ENCODE results near the gene MAML2. TPM values are rescaled to one million over a fixed set of nuclear protein-coding genes. Genes with fewer than 3 reads are reported as not detected.

MAML2 gene
- total and polyA plus RNA-seq, 9 of the 15 experiments (the other 6 are each of a cell fraction or from before 2014, with no cell fraction given), result 0.79 to 6.8 (median 4.8) TPM

GRCh38 chr11:96290031-96290430 is 53.0 kb downstream of the MAML2 start:
- H4K20me1 ChIP-seq (replicated peaks; ENCODE audit: control insufficient read depth, insufficient read depth, low read length), result no peaks in the 10 kb centered on the region
- ATAC-seq, result no peak
- no peaks in the 10 kb centered on the region; the same call in 2 of the 3 replicates for H3K79me2 ChIP-seq (ENCODE audit: control insufficient read depth, insufficient read depth, low read length)
- 73% methylated on average over 1 of the region's 1 CpG for WGBS (ENCODE audit: insufficient coverage, low coverage, missing lambda C conversion rate)
- H3K27me3 ChIP-seq (ENCODE audit: control insufficient read depth in 2 of 2, insufficient read depth in 2 of 2, low read length in 2 of 2), result no peaks in the 10 kb centered on the region
- H2AFZ ChIP-seq (ENCODE audit: low read depth, low read length), result no peak overlapping the region
- in situ Hi-C loops (cut with MboI), result no loop called here
- intact Hi-C loops (cut with micrococcal nuclease), result loop anchor here (5.0 kb wide), 1 partner anchor 52 kb away; the partner anchor contains the start of gene MAML2
- H3K36me3 ChIP-seq (ENCODE audit: control insufficient read depth, insufficient read depth, low read length), result no peaks in the 10 kb centered on the region
- CTCF ChIA-PET (ENCODE audit: low intra/inter-chr PET ratio), result no interaction called here
- H3K4me3 ChIP-seq, result no peak overlapping the region
- H3K9me3 ChIP-seq (replicated peaks; ENCODE audit: control insufficient read depth, insufficient read depth, low read depth, low read length), result no peaks in the 10 kb centered on the region
- H3K4me1 ChIP-seq (replicated peaks in 1 of 2; ENCODE audit: control insufficient read depth in 2 of 2, insufficient read depth in 2 of 2, low read length in 2 of 2), result peaks cover 0 to 6% of the 10 kb centered on the region in 2 experiments; a peak in 2 of 5 replicates
- no peak for FAIRE-seq
- POLR2A ChIA-PET, result interaction anchor here (0.9 kb wide), 1 partner anchor 21 kb away, joined by 3 read pairs; no protein-coding TSS in a partner anchor
- BruUV-seq (replicated peaks), result no TSS peak
- TF ChIP-seq TRIM24 (IDR thresholded peaks at IDR 0.05) (no peak), CREM (IDR thresholded peaks at IDR 0.05; ENCODE audit: low read depth) (no peak), CBFA2T2 (conservative IDR thresholded peaks at IDR 0.05) (no peak)
- H3K9me1 ChIP-seq (ENCODE audit: control insufficient read depth, insufficient read depth, low read length), result no peaks in the 10 kb centered on the region
- H3K9ac ChIP-seq (ENCODE audit: insufficient read depth in 1 of 2, low read depth in 2 of 2, low read length in 2 of 2), result no peak overlapping the region
- no peak for DNase-seq (ENCODE audit: extremely low read depth in 1 of 4, low spot score in 3 of 4)
- H3K4me2 ChIP-seq (ENCODE audit: insufficient read depth, low read length), result no peak overlapping the region
- H3K27ac ChIP-seq (ENCODE audit: extremely low read depth, low read depth, low read length), result no peak overlapping the region

GRCh38 chr11:96288915-96289314 is 54.1 kb downstream of the MAML2 start:
- 97% methylated on average over 3 of the region's 3 CpGs for WGBS (ENCODE audit: insufficient coverage, low coverage, missing lambda C conversion rate)
- peaks cover 0 to 3% of the 10 kb centered on the region in 2 experiments; a peak in 1 of 5 replicates for H3K4me1 ChIP-seq (replicated peaks in 1 of 2; ENCODE audit: control insufficient read depth in 2 of 2, insufficient read depth in 2 of 2, low read length in 2 of 2)
- H3K79me2 ChIP-seq (ENCODE audit: control insufficient read depth, insufficient read depth, low read length), result no peaks in the 10 kb centered on the region; the same call in 2 of the 3 replicates
- ATAC-seq, result no peak
- in situ Hi-C loops (cut with MboI) (no loop called here), intact Hi-C loops (cut with micrococcal nuclease) (no loop called here)
- no TSS peak for BruUV-seq (replicated peaks)
- H2AFZ ChIP-seq (ENCODE audit: low read depth, low read length), result no peak overlapping the region
- no peak overlapping the region for H3K27ac ChIP-seq (ENCODE audit: extremely low read depth, low read depth, low read length)
- H3K4me3 ChIP-seq, result no peak overlapping the region
- ChIA-PET POLR2A (no interaction called here), CTCF (ENCODE audit: low intra/inter-chr PET ratio) (no interaction called here)
- H3K4me2 ChIP-seq (ENCODE audit: insufficient read depth, low read length), result no peak overlapping the region
- H3K9ac ChIP-seq (ENCODE audit: insufficient read depth in 1 of 2, low read depth in 2 of 2, low read length in 2 of 2), result no peak overlapping the region
- H3K9me3 ChIP-seq (replicated peaks; ENCODE audit: control insufficient read depth, insufficient read depth, low read depth, low read length), result no peaks in the 10 kb centered on the region
- H3K27me3 ChIP-seq (ENCODE audit: control insufficient read depth in 2 of 2, insufficient read depth in 2 of 2, low read length in 2 of 2), result no peaks in the 10 kb centered on the region
- FAIRE-seq, result no peak
- H3K9me1 ChIP-seq (ENCODE audit: control insufficient read depth, insufficient read depth, low read length), result no peaks in the 10 kb centered on the region
- H4K20me1 ChIP-seq (replicated peaks; ENCODE audit: control insufficient read depth, insufficient read depth, low read length), result no peaks in the 10 kb centered on the region
- no peaks in the 10 kb centered on the region for H3K36me3 ChIP-seq (ENCODE audit: control insufficient read depth, insufficient read depth, low read length)
- DNase-seq (ENCODE audit: extremely low read depth in 1 of 4, low spot score in 3 of 4), result no peak
- TF ChIP-seq ZNF165 (CRISPR knock-in tag; IDR thresholded peaks at IDR 0.05; ENCODE audit: borderline replicate concordance), result no peak
- no peak for TF ChIP-seq CBFA2T3 (IDR thresholded peaks at IDR 0.05)
- no peak for TF ChIP-seq NELFE (IDR thresholded peaks at IDR 0.05; ENCODE audit: insufficient read depth, insufficient read length)
- no peak for TF ChIP-seq SRSF3 (IDR thresholded peaks at IDR 0.05; ENCODE audit: insufficient read depth, low read length)
- TF ChIP-seq ZBTB5 (IDR thresholded peaks at IDR 0.05), result no peak
- TF ChIP-seq MCM2 (IDR thresholded peaks at IDR 0.05; ENCODE audit: low read depth), result no peak
- TF ChIP-seq ZNF311 (CRISPR knock-in tag; IDR thresholded peaks at IDR 0.05), result no peak
- TF ChIP-seq SUPT5H (IDR thresholded peaks at IDR 0.05), result no peak
- no peak for TF ChIP-seq NCOA4 (IDR thresholded peaks at IDR 0.05; ENCODE audit: partially characterized antibody)
- no peak for TF ChIP-seq SNAPC5 (CRISPR knock-in tag; IDR thresholded peaks at IDR 0.05)
- no peak for TF ChIP-seq ELF4 (CRISPR knock-in tag; IDR thresholded peaks at IDR 0.05)
- no peak for TF ChIP-seq COPS2 (conservative IDR thresholded peaks at IDR 0.05)
- TF ChIP-seq, protein P1, sequence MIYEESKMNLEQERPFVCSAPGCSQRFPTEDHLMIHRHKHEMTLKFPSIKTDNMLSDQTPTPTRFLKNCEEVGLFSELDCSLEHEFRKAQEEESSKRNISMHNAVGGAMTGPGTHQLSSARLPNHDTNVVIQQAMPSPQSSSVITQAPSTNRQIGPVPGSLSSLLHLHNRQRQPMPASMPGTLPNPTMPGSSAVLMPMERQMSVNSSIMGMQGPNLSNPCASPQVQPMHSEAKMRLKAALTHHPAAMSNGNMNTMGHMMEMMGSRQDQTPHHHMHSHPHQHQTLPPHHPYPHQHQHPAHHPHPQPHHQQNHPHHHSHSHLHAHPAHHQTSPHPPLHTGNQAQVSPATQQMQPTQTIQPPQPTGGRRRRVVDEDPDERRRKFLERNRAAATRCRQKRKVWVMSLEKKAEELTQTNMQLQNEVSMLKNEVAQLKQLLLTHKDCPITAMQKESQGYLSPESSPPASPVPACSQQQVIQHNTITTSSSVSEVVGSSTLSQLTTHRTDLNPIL (CRISPR knock-in tag; IDR thresholded peaks at IDR 0.05), result no peak

Measured in K562 (cell line).